ENCODE results near the gene COL7A1. TPM values are rescaled to one million over a fixed set of nuclear protein-coding genes. Genes with fewer than 3 reads are reported as not detected.

COL7A1 gene
- total and polyA plus RNA-seq, 12 donors: 0.35 to 66.9 (median 3.1) TPM

DNA sequence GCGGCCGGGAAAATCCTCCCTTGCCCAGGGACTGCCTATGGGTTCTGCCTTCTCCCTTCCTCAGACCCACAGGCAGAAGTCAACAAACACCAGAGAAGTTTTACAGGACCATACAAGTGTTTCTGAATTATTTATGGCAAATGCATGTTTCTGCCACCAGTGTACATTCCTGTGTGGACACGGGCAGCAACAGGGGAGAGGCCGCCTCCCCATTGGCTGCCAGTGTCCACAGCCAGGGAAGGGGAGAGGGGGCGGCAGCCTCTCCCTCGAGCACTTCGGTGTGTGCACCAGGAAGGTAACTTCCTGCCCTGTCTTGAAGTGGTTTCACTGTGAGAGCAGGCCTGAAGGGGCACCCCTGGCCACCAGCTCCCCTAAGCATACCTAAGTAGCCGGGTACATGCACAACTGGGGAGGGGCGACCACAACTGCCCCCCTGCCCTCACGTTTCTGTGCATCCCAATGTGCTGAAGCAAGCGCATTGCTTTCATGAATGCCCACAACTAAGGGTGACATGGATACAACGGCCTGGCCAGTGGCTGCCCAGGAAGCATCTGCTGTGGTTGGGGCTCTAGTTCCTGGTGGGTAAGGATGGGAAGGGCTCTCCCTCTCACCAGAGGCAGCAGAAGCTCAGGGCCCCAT lies 76.4 kb downstream of the COL7A1 start:
- TF ChIP-seq POLR2A (IDR thresholded peaks at IDR 0.05): no peak
- TF ChIP-seq, protein P1, sequence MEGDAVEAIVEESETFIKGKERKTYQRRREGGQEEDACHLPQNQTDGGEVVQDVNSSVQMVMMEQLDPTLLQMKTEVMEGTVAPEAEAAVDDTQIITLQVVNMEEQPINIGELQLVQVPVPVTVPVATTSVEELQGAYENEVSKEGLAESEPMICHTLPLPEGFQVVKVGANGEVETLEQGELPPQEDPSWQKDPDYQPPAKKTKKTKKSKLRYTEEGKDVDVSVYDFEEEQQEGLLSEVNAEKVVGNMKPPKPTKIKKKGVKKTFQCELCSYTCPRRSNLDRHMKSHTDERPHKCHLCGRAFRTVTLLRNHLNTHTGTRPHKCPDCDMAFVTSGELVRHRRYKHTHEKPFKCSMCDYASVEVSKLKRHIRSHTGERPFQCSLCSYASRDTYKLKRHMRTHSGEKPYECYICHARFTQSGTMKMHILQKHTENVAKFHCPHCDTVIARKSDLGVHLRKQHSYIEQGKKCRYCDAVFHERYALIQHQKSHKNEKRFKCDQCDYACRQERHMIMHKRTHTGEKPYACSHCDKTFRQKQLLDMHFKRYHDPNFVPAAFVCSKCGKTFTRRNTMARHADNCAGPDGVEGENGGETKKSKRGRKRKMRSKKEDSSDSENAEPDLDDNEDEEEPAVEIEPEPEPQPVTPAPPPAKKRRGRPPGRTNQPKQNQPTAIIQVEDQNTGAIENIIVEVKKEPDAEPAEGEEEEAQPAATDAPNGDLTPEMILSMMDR (IDR thresholded peaks at IDR 0.05): no peak
- Histone ChIP-seq H3K27ac (no peak overlapping the region), H3K4me3 (no peak overlapping the region), H3K4me1 (replicated peaks in 1 of 2) (no peaks in the 10 kb centered on the region), H3K27me3 (no peaks in the 10 kb centered on the region), H3K36me3 (replicated peaks in 1 of 2) (no peaks in the 10 kb centered on the region), H3K9me3 (replicated peaks in 1 of 3) (no peaks in the 10 kb centered on the region)
- WGBS, 4 donors: 72 to 83% (median 78%) methylated on average over 6 to 12 of the region's 12 CpGs
- no peak for DNase-seq
- intact Hi-C loops (cut with DNase I): no loop called here

DNA sequence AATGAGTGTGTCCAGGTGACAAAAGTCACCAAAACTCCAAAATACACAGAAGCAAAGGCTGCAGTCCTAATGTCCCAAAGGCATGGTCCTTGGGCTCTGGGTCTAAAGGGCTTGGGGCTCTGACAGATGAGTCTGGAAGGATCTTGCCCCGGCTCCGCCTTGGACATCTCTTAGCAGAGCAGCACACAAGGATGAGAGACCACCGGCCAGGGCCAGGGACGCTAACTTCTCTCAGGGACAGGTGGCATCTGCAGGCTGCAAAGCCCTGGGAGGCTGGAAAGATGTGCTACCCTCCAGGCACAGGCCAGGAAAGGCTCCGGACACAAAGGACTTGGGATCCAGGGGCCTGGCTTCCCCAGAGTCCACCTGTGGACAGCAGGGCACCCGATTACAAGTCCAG lies 77.1 kb downstream of the COL7A1 start:
- intact Hi-C loops (cut with DNase I): no loop called here
- no peak for DNase-seq
- Histone ChIP-seq H3K4me3 (no peak overlapping the region), H3K27me3 (no peaks in the 10 kb centered on the region), H3K36me3 (replicated peaks in 1 of 2) (no peaks in the 10 kb centered on the region), H3K27ac (no peak overlapping the region), H3K4me1 (replicated peaks in 1 of 2) (no peaks in the 10 kb centered on the region), H3K9me3 (replicated peaks in 1 of 3) (no peaks in the 10 kb centered on the region)
- TF ChIP-seq, protein P1 (IDR thresholded peaks at IDR 0.05): no peak
- TF ChIP-seq POLR2A (IDR thresholded peaks at IDR 0.05): no peak
- WGBS, 4 donors: 86 to 87% methylated on average over 6 of the region's 6 CpGs; no CpG with 5 or more reads in 2 of the 4 donors

DNA sequence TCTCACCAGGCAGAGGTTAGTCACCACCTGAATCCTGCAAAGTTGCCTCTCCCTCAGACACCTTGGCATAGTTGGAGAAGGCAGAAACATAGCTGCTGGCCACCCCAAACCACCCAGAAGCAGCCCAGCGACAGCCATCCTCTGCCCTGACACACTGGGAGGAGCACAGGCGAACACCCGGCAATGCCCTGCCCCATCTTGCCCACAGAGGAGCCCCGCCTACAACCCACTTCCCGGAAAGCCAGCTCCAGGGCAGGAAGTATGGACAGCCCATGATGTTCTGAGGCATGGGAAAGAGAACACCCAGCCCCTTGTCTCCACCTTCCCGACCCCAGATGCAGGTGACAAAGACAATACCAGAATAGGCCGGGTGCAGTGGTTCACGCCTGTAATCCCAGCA lies 78.6 kb downstream of the COL7A1 start:
- H3K36me3 ChIP-seq (replicated peaks in 1 of 2): no peaks in the 10 kb centered on the region
- no peak for DNase-seq
- no peaks in the 10 kb centered on the region for H3K4me1 ChIP-seq (replicated peaks in 1 of 2)
- WGBS, 4 donors: 71 to 80% (median 78%) methylated on average over 8 of the region's 8 CpGs
- H3K9me3 ChIP-seq (replicated peaks in 1 of 3): no peaks in the 10 kb centered on the region
- TF ChIP-seq POLR2A (IDR thresholded peaks at IDR 0.05): no peak
- TF ChIP-seq, protein P1 (IDR thresholded peaks at IDR 0.05): no peak
- no peak overlapping the region for H3K27ac ChIP-seq
- no peaks in the 10 kb centered on the region for H3K27me3 ChIP-seq
- intact Hi-C loops (cut with DNase I): no loop called here
- H3K4me3 ChIP-seq: no peak overlapping the region

DNA sequence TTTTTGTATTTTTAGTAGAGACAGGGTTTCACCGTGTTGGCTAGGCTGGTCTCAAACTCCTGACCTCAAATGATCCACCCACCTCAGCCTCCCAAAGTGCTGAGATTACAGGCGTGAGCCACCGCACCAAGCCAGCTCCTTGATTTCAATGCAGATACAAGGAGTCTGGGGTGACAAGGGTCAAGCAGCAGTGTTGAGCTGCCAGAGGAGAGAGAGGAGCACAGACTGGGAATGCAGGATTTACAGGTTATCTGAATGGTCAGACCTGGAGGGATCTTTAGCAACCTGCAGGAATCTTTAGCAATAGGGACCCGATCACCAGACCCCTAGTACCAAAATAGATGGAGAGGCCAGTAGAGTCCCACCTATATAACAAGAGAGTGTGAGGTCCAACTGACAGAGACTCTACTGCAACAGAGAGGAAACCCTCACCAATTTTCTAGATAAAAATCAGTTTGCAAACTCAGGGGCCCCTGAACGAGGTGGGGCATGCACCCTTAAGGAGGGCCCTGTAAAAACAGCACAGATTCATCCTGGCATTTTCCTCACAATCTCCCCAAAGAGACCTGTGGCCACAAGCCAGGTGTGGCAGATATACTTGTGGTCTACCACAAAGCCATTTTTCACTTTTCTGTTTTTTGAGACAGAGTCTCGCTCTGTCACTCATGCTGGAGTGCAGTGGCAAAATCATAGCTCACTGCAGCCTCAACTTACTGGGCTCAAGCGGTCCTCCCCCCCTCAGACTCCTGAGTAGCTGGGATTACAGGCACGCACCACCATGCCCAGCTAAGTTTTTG lies 80.5 kb downstream of the COL7A1 start:
- intact Hi-C loops (cut with DNase I): no loop called here
- TF ChIP-seq POLR2A (IDR thresholded peaks at IDR 0.05): no peak
- TF ChIP-seq, protein P1 (IDR thresholded peaks at IDR 0.05): no peak
- H3K27me3 ChIP-seq: no peaks in the 10 kb centered on the region
- no peak for DNase-seq
- H3K9me3 ChIP-seq (replicated peaks in 1 of 3): no peaks in the 10 kb centered on the region
- H3K36me3 ChIP-seq (replicated peaks in 1 of 2): no peaks in the 10 kb centered on the region
- H3K4me1 ChIP-seq (replicated peaks in 1 of 2): no peaks in the 10 kb centered on the region
- H3K27ac ChIP-seq: no peak overlapping the region
- 84 to 89% (median 86%) methylated on average over 6 to 8 of the region's 8 CpGs for WGBS, 4 donors
- no peak overlapping the region for H3K4me3 ChIP-seq

MicroRNAs encoded within 50 kb of the gene (microRNA counts, 767-probe panel; counts per million panel counts)
- 0 counts per million in 2 donors for microRNA hsa-miR-711

Small RNA genes within 50 kb of the gene (microRNA-seq; reads per million reads assigned to microRNA genes)
- 0 reads per million in 3 donors for gene MIR4793
- gene MIR6823: 0 to 0.57 (median 0) reads per million in 3 donors
- 0 reads per million in 3 donors for gene MIR711

Small RNA genes within 50 kb of the gene (small RNA-seq; reads per million reads assigned to genes)
- gene MIR6823: 0 reads per million in 2 donors

Other genes starting within 250 kb of the COL7A1 start
- gene FBXW12, start 223.1 kb downstream of the COL7A1 start, total RNA-seq: under 1 TPM in 1 of 9 donors, not detected in 8; 0.11 TPM
- under 1 TPM in 2 of 3 donors, not detected in 1; 0.07 to 0.24 TPM for gene FBXW12, start 223.1 kb downstream of the COL7A1 start, polyA plus RNA-seq
- 10 to 100 TPM in 6 of 9 donors, 1 to 10 TPM in 3; 3.4 to 23.5 (median 11.1) TPM for gene PLXNB1, start 165.2 kb downstream of the COL7A1 start, total RNA-seq
- 100 to 1,000 TPM in 1 of 3 donors, 10 to 100 TPM in 1, 1 to 10 TPM in 1; 6.1 to 115 (median 45.6) TPM for gene PLXNB1, start 165.2 kb downstream of the COL7A1 start, polyA plus RNA-seq
- gene CCDC51, start 155.2 kb downstream of the COL7A1 start, total RNA-seq: 10 to 100 TPM; 14.3 to 30.4 (median 19.5) TPM
- gene CCDC51, start 155.2 kb downstream of the COL7A1 start, polyA plus RNA-seq: 10 to 100 TPM in 1 of 3 donors, 1 to 10 TPM in 2; 7.3 to 20.8 (median 8.0) TPM
- gene TMA7, start 155.1 kb downstream of the COL7A1 start, total RNA-seq: 100 to 1,000 TPM; 177 to 603 (median 238) TPM
- 100 to 1,000 TPM; 489 to 891 (median 742) TPM for gene TMA7, start 155.1 kb downstream of the COL7A1 start, polyA plus RNA-seq
- gene ATRIP, start 148.6 kb downstream of the COL7A1 start, total RNA-seq: 10 to 100 TPM in 1 of 9 donors, 1 to 10 TPM in 8; 5.1 to 15.9 (median 6.8) TPM
- 1 to 10 TPM; 6.7 to 9.1 (median 8.4) TPM for gene ATRIP, start 148.6 kb downstream of the COL7A1 start, polyA plus RNA-seq
- gene SHISA5, start 91.2 kb downstream of the COL7A1 start, total RNA-seq: 100 to 1,000 TPM; 110 to 167 (median 135) TPM
- gene SHISA5, start 91.2 kb downstream of the COL7A1 start, polyA plus RNA-seq: 10 to 100 TPM; 77.2 to 89.4 (median 85.6) TPM
- gene PFKFB4, start 38.5 kb downstream of the COL7A1 start, total RNA-seq: 10 to 100 TPM in 2 of 9 donors, 1 to 10 TPM in 7; 2.0 to 12.9 (median 4.5) TPM
- gene PFKFB4, start 38.5 kb downstream of the COL7A1 start, polyA plus RNA-seq: 1 to 10 TPM; 1.8 to 5.6 (median 4.5) TPM
- gene UCN2, start 31.5 kb downstream of the COL7A1 start, total RNA-seq: under 1 TPM in 1 of 9 donors, not detected in 8; 0.14 TPM
- under 1 TPM in 2 of 3 donors, not detected in 1; 0.20 to 0.32 TPM for gene UCN2, start 31.5 kb downstream of the COL7A1 start, polyA plus RNA-seq
- gene UQCRC1, start 14.3 kb upstream of the COL7A1 start, total RNA-seq: 100 to 1,000 TPM; 229 to 418 (median 302) TPM
- 100 to 1,000 TPM; 201 to 298 (median 227) TPM for gene UQCRC1, start 14.3 kb upstream of the COL7A1 start, polyA plus RNA-seq
- not detected for gene TMEM89, start 26.4 kb upstream of the COL7A1 start, total RNA-seq
- not detected for gene TMEM89, start 26.4 kb upstream of the COL7A1 start, polyA plus RNA-seq
- gene SLC26A6, start 40.1 kb upstream of the COL7A1 start, total RNA-seq: 10 to 100 TPM in 8 of 9 donors, 1 to 10 TPM in 1; 7.8 to 42.5 (median 17.5) TPM
- 10 to 100 TPM in 2 of 3 donors, 1 to 10 TPM in 1; 8.3 to 47.2 (median 23.5) TPM for gene SLC26A6, start 40.1 kb upstream of the COL7A1 start, polyA plus RNA-seq
- gene CELSR3, start 67.6 kb upstream of the COL7A1 start, total RNA-seq: 1 to 10 TPM in 6 of 9 donors, under 1 TPM in 3; 0.78 to 3.9 (median 1.4) TPM
- 10 to 100 TPM in 1 of 3 donors, 1 to 10 TPM in 2; 1.4 to 23.5 (median 4.4) TPM for gene CELSR3, start 67.6 kb upstream of the COL7A1 start, polyA plus RNA-seq
- gene NCKIPSD, start 90.6 kb upstream of the COL7A1 start, total RNA-seq: 10 to 100 TPM; 21.5 to 78.7 (median 26.9) TPM
- gene NCKIPSD, start 90.6 kb upstream of the COL7A1 start, polyA plus RNA-seq: 10 to 100 TPM; 14.0 to 29.9 (median 15.7) TPM
- 100 to 1,000 TPM in 5 of 9 donors, 10 to 100 TPM in 4; 44.9 to 130 (median 103) TPM for gene IP6K2, start 121.9 kb upstream of the COL7A1 start, total RNA-seq
- gene IP6K2, start 121.9 kb upstream of the COL7A1 start, polyA plus RNA-seq: 100 to 1,000 TPM in 2 of 3 donors, 10 to 100 TPM in 1; 67.2 to 185 (median 182) TPM

Data from adrenal gland (tissue), 12 donors.